GM12878 (cell line): Measurements from ENCODE around the gene PPIG. TPM values are rescaled to one million over a fixed set of nuclear protein-coding genes. Genes with fewer than 3 reads are reported as not detected.
"Not testable (repeated sequence)": the region's sequence is repeated elsewhere in the genome, so short reads cannot be mapped to it uniquely, and the experiment has no call there.

Experiments
- ATAC-seq: fragments of 200-7000 bp; cut with Tn5 transposase; 3 replicates; pipeline ENCODE4 v1.9.1; 2020; ENCODE audit warnings: mild to moderate bottlenecking, moderate library complexity
- BruUV-seq: library from RNA; stranded (reverse); fragments of 400-500 nt; replicated peaks from 2 replicates; lab custom pipeline; 2021; lab: Mats Ljungman, UMichigan
- CTCF ChIA-PET: fragments of 300-600 bp; sonication (Branson Sonifier 250); formaldehyde crosslinking; extraction: SDS; loops from one replicate; lab custom pipeline; 2021; ENCODE audit warnings: inconsistent platforms; lab: Yijun Ruan, JAX
- POLR2A ChIA-PET: fragments of 350-600 bp; formaldehyde crosslinking; extraction: SDS; loops from one replicate; lab custom pipeline; 2021; ENCODE audit warnings: inconsistent platforms; lab: Charles Lee
- RAD21 ChIA-PET: fragments of 300-600 bp; sonication (Branson Sonifier 250); formaldehyde crosslinking; loops from one replicate; lab custom pipeline; 2023; ENCODE audit warnings: antibody characterized with exemption; ENCODE audit not compliant: unreplicated experiment; lab: Charles Lee
- SMC1A ChIA-PET: fragments of 300-600 bp; sonication (Branson Sonifier 250); formaldehyde crosslinking; loops from one replicate; lab custom pipeline; 2023; ENCODE audit not compliant: unreplicated experiment, uncharacterized antibody; lab: Charles Lee
- DNase-seq: peaks from one replicate; pipeline ENCODE4 v3.0.0-alpha.2; 2011; ENCODE audit warnings: low read depth, low spot score
- FAIRE-seq: peaks from 3 replicates; lab custom pipeline; 2011; peaks lifted over from hg19 to GRCh38; lab: Jason Lieb, UNC
- H2AFZ ChIP-seq: 2 replicates; pipeline ENCODE4 v1.6.0; 2011; ENCODE audit warnings: low read depth, low read length, control low read depth; ENCODE audit not compliant: control insufficient read depth
- H3K27ac ChIP-seq: 2 replicates; pipeline ENCODE4 v1.5.1; 2011; ENCODE audit warnings: control low read depth; ENCODE audit not compliant: control insufficient read depth, insufficient read depth
- H3K27me3 ChIP-seq, 2 experiments: replicated peaks in 1 of 2; 2 replicates each; pipeline versions ENCODE4 v1.6.0 to v1.6.1; 2011; ENCODE audit warnings: low read length in 1 of 2; ENCODE audit not compliant: control insufficient read depth in 2 of 2, insufficient read depth in 2 of 2
- H3K36me3 ChIP-seq, 2 experiments: 2 replicates each; pipeline ENCODE4 v1.5.1; 2011; ENCODE audit warnings: low read length in 1 of 2; ENCODE audit not compliant: control insufficient read depth in 2 of 2, insufficient read depth in 2 of 2
- H3K4me1 ChIP-seq: 2 replicates; pipeline ENCODE4 v1.6.1; 2011; ENCODE audit warnings: mild to moderate bottlenecking, low read length, moderate library complexity, mixed read lengths; ENCODE audit not compliant: control insufficient read depth, insufficient read depth
- H3K4me2 ChIP-seq: 2 replicates; pipeline ENCODE4 v1.6.0; 2011; ENCODE audit warnings: control low read depth; ENCODE audit not compliant: control insufficient read depth, insufficient read depth
- H3K4me3 ChIP-seq: fragments of 200-600 bp; sonication (generic); 2 replicates; pipeline ENCODE4 v1.5.1; 2016
- H3K79me2 ChIP-seq: 2 replicates; pipeline ENCODE4 v1.6.0; 2011; ENCODE audit warnings: low read length; ENCODE audit not compliant: control insufficient read depth, insufficient read depth
- H3K9ac ChIP-seq: 2 replicates; pipeline ENCODE4 v1.8.0; 2011; ENCODE audit warnings: low read length, control low read depth, mixed read lengths; ENCODE audit not compliant: control insufficient read depth, insufficient read depth
- H3K9me3 ChIP-seq: replicated peaks from 3 replicates; pipeline ENCODE4 v1.5.1; 2011; ENCODE audit warnings: mild to moderate bottlenecking, low read length; ENCODE audit not compliant: control insufficient read depth, insufficient read depth
- H4K20me1 ChIP-seq: 2 replicates; pipeline ENCODE4 v1.6.0; 2011; ENCODE audit not compliant: control insufficient read depth, insufficient read depth
- BCL11A ChIP-seq: IDR thresholded peaks from 2 replicates; pipeline ENCODE4 v1.6.1; 2011; ENCODE audit warnings: low read depth, low read length
- BRCA1 ChIP-seq: IDR thresholded peaks from 2 replicates; pipeline ENCODE4 v1.6.1; 2011; ENCODE audit warnings: low read depth, low read length, improper control_type of control experiment
- CBX3 ChIP-seq: fragments of 200-600 bp; sonication (generic); IDR thresholded peaks from 2 replicates; pipeline ENCODE4 v1.6.1; 2016; ENCODE audit warnings: low read depth, borderline replicate concordance
- EED ChIP-seq: sonication (generic); IDR thresholded peaks from 2 replicates; pipeline ENCODE4 v1.6.1; 2016; ENCODE audit warnings: antibody characterized with exemption, low read depth
- EZH2 ChIP-seq: IDR thresholded peaks from 2 replicates; pipeline ENCODE4 v1.6.1; 2012; ENCODE audit warnings: low read depth, mild to moderate bottlenecking, control low read depth, inconsistent platforms, low read length, borderline replicate concordance; ENCODE audit not compliant: control insufficient read depth
- HDGF ChIP-seq: fragments of 450-650 bp; IDR thresholded peaks from 2 replicates; pipeline ENCODE4 v1.6.1; 2016; ENCODE audit warnings: antibody characterized with exemption
- NRF1 ChIP-seq: conservative IDR thresholded peaks from 2 replicates; pipeline ENCODE4 v1.6.1; 2011; ENCODE audit warnings: mild to moderate bottlenecking, low read depth, low read length, improper control_type of control experiment
- SUZ12 ChIP-seq: fragments of 200-600 bp; sonication (generic); IDR thresholded peaks from one replicate; pipeline ENCODE4 v1.6.1; 2018; ENCODE audit warnings: antibody characterized with exemption, mild to moderate bottlenecking; ENCODE audit not compliant: unreplicated experiment
- TBL1XR1 ChIP-seq: IDR thresholded peaks from 2 replicates; pipeline ENCODE4 v1.6.1; 2012; ENCODE audit warnings: low read depth, low read length, improper control_type of control experiment
- ZNF274 ChIP-seq: IDR thresholded peaks from one replicate; pipeline ENCODE4 v1.8.0; 2011; ENCODE audit not compliant: insufficient read length, insufficient read depth
- WGBS: methylation state at CpG from one replicate; pipeline ENCODE4 v1.1.6; 2016; ENCODE audit warnings: low lambda C conversion rate; ENCODE audit not compliant: insufficient replicate concordance, insufficient coverage; ENCODE audit errors: missing lambda C conversion rate; 5-methylcytosine and 5-hydroxymethylcytosine counted together
- in situ Hi-C: fragments of 300-500 bp; cut with MboI; formaldehyde crosslinking; loops from 9 replicates; pipeline ENCODE4 v1.14.3; 2018; ENCODE audit warnings: mixed read lengths
- intact Hi-C: fragments of 100-400 bp; cut with micrococcal nuclease; formaldehyde crosslinking; loops from one replicate; pipeline ENCODE4 v1.14.2; 2022; ENCODE audit not compliant: unreplicated experiment
- polyA plus RNA-seq, 11 experiments: library from polyadenylated mRNA; depleted of rRNA in 4 of 11; unstranded in 6 of 11; stranded (reverse) in 5 of 11; fragments of >200 nt; fragmentation: Nextera tagmentation in 4 of 11; fragmentation: Illumina TruSeq in 1 of 11; extraction: Ambion mirVana in 4 of 11; extraction: Trizol in 1 of 11; gene quantifications; 1 replicate in 1 of 11; 2 replicates in 10 of 11; pipeline versions ENCODE4 v1.2.1 to v1.2.3, GENCODE V29; 2011 to 2016; ENCODE audit warnings: inconsistent platforms in 2 of 11, missing spikeins in 2 of 11, low read depth in 1 of 11
- total RNA-seq, 4 experiments: library from RNA; depleted of rRNA in 3 of 4; stranded (reverse); fragments of >200 nt in 3 of 4; fragmentation: Illumina TruSeq in 1 of 4; extraction: Trizol in 1 of 4; gene quantifications; 2 replicates each; pipeline versions ENCODE4 v1.2.1 to v1.2.3, GENCODE V29; 2013 to 2021
- TF ChIP-seq, protein P1 (sequence below): fragments of 150-350 bp; IDR thresholded peaks from 2 replicates; pipeline ENCODE4 v1.6.1; 2014; ENCODE audit warnings: mild to moderate bottlenecking, low read depth, low read length
- TF ChIP-seq, protein P2 (sequence below): IDR thresholded peaks from 2 replicates; pipeline ENCODE4 v1.6.1; 2011; ENCODE audit warnings: borderline replicate concordance, low read depth, mild to moderate bottlenecking, moderate library complexity, low read length; ENCODE audit not compliant: insufficient read depth, poor library complexity, severe bottlenecking
- TF ChIP-seq, protein P3 (sequence below): fragments of 450-650 bp; IDR thresholded peaks from 2 replicates; pipeline ENCODE4 v1.6.1; 2014; ENCODE audit warnings: mild to moderate bottlenecking

Gene PPIG
- total and polyA plus RNA-seq, 10 of the 15 experiments (the other 5 are each of a cell fraction or from before 2014, with no cell fraction given): 22.3 to 147 (median 95.2) TPM

DNA sequence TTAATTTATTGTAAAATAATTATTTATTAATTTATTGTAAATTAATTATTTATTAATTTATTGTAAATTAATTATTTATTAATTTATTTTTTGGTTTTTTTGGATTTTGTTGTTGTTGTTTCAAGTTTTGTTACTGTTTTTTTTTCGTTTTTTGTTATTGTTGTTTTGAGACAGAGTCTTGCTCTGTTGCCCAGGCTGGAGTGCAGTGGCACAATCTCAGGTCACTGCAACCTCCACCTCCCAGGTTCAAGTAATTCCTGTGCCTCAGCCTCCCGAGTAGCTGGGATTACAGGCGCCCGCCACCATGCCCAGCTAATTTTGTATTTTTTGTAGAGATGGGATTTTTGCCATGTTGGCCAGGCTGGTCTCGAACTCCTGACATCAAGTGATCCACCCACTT, 22.1 kb upstream of the PPIG start:
- BruUV-seq, FAIRE-seq, in situ Hi-C loops: not testable (repeated sequence)

DNA sequence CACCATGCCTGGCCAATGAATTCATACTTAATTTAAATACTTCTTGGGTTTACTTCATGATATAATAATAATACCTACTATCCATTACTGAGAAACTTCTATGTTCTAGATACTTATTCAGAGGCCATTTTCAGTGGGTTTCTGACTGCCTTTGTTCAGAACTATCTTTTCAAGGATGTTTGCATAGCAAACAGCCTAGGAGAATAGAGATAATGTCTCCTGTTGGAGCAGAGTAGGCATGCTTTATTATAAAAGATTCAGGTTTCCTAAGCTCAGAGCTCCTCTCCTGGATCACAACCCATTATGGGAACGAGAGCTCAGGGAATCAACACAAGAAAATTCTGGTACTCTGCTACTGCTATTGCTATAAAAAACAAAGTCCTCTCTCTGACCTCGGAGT, 21.6 kb upstream of the PPIG start:
- 98% methylated on average over 2 of the region's 2 CpGs for WGBS
- FAIRE-seq: no peak
- POLR2A ChIA-PET: interaction anchor here (1.4 kb wide), 1 partner anchor 11 kb away, joined by 6 read pairs; the partner anchor contains the start of gene FASTKD1
- Histone ChIP-seq H3K27me3 (no peaks in the 10 kb centered on the region), H3K4me2 (no peak overlapping the region), H3K27ac (no peak overlapping the region), H2AFZ (no peak overlapping the region), H3K9ac (no peak overlapping the region), H3K4me1 (no peaks in the 10 kb centered on the region), H3K4me3 (no peak overlapping the region), H3K36me3 (peaks cover 0 to 12% of the 10 kb centered on the region in 2 experiments; a peak in 1 of 4 replicates), H3K79me2 (peaks cover 1% of the 10 kb centered on the region; the same call in 1 of the 2 replicates), H3K9me3 (peaks cover 2% of the 10 kb centered on the region; the same call in 2 of the 3 replicates), H4K20me1 (no peaks in the 10 kb centered on the region)
- no peak; the same call in 2 of the 3 replicates for ATAC-seq
- RAD21 ChIA-PET: no interaction called here
- intact Hi-C loops: no loop called here
- in situ Hi-C loops: no loop called here
- CTCF ChIA-PET: interaction anchor here (0.5 kb wide), 1 partner anchor 32 kb away, joined by 3 read pairs; no protein-coding TSS in a partner anchor
- SMC1A ChIA-PET: interaction anchor here (1.3 to 1.6 kb wide), 2 partner anchors 23 to 99 kb away, joined by 3 read pairs; no protein-coding TSS in a partner anchor
- no TSS peak for BruUV-seq
- no peak for DNase-seq
- TF ChIP-seq, protein P1, sequence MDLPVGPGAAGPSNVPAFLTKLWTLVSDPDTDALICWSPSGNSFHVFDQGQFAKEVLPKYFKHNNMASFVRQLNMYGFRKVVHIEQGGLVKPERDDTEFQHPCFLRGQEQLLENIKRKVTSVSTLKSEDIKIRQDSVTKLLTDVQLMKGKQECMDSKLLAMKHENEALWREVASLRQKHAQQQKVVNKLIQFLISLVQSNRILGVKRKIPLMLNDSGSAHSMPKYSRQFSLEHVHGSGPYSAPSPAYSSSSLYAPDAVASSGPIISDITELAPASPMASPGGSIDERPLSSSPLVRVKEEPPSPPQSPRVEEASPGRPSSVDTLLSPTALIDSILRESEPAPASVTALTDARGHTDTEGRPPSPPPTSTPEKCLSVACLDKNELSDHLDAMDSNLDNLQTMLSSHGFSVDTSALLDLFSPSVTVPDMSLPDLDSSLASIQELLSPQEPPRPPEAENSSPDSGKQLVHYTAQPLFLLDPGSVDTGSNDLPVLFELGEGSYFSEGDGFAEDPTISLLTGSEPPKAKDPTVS: no peak
- TF ChIP-seq BCL11A (no peak), EED (no peak), ZNF274 (no peak), BRCA1 (no peak), SUZ12 (no peak), EZH2 (no peak), HDGF (no peak), NRF1 (no peak), TBL1XR1 (no peak), CBX3 (no peak)
- TF ChIP-seq, protein P2, sequence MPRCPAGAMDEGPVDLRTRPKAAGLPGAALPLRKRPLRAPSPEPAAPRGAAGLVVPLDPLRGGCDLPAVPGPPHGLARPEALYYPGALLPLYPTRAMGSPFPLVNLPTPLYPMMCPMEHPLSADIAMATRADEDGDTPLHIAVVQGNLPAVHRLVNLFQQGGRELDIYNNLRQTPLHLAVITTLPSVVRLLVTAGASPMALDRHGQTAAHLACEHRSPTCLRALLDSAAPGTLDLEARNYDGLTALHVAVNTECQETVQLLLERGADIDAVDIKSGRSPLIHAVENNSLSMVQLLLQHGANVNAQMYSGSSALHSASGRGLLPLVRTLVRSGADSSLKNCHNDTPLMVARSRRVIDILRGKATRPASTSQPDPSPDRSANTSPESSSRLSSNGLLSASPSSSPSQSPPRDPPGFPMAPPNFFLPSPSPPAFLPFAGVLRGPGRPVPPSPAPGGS: no peak
- TF ChIP-seq, protein P3, sequence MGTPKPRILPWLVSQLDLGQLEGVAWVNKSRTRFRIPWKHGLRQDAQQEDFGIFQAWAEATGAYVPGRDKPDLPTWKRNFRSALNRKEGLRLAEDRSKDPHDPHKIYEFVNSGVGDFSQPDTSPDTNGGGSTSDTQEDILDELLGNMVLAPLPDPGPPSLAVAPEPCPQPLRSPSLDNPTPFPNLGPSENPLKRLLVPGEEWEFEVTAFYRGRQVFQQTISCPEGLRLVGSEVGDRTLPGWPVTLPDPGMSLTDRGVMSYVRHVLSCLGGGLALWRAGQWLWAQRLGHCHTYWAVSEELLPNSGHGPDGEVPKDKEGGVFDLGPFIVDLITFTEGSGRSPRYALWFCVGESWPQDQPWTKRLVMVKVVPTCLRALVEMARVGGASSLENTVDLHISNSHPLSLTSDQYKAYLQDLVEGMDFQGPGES: no peak

More for the DNA sequence above, 22.1 kb upstream of the PPIG start:
- H3K27me3 ChIP-seq, H3K9me3 ChIP-seq, DNase-seq, H3K4me1 ChIP-seq, H3K27ac ChIP-seq, ATAC-seq, H3K9ac ChIP-seq, H3K4me2 ChIP-seq, RAD21 ChIA-PET, H2AFZ ChIP-seq, intact Hi-C loops, H3K79me2 ChIP-seq, H3K4me3 ChIP-seq, H4K20me1 ChIP-seq: not testable (repeated sequence)
- peaks cover 0 to 12% of the 10 kb centered on the region in 2 experiments; a peak in 1 of 4 replicates for H3K36me3 ChIP-seq
- ChIA-PET POLR2A (interaction anchor here (1.4 kb wide), 1 partner anchor 11 kb away, joined by 6 read pairs; the partner anchor contains the start of gene FASTKD1), CTCF (interaction anchor here (0.5 kb wide), 1 partner anchor 32 kb away, joined by 3 read pairs; no protein-coding TSS in a partner anchor), SMC1A (interaction anchor here (1.3 to 1.6 kb wide), 2 partner anchors 23 to 99 kb away, joined by 3 read pairs; no protein-coding TSS in a partner anchor)
- WGBS: 97% methylated on average over 5 of the region's 5 CpGs
